NCI-H1092 treated with DMSO at 0.1 percent for 48 hours (cell line): ENCODE measurements around the gene CIRBP.
A peak's percentile ranks its signal among the peaks of the same experiment; 100 is the strongest.

ENCODE experiments used
- DNase-seq: peaks from one replicate; lab custom pipeline; 2025; lab: John Stamatoyannopoulos, UW

Gene CIRBP

GRCh38 chr19:1269065-1269477, at the start of gene CIRBP:
TSS of gene CIRBP (plus strand) at chr19:1269332. CDS start at chr19:1270934, 1,602 bp downstream.
- peak; percentile 98 for DNase-seq

- no peak for DNase-seq
Measured at GRCh38 chr19:1219786-1220476, 49.2 kb upstream of the CIRBP start.

GRCh38 chr19:1220477-1220930, 48.6 kb upstream of the CIRBP start:
- no peak for DNase-seq

GRCh38 chr19:1220976-1221903, 47.9 kb upstream of the CIRBP start:
- DNase-seq = no peak

- DNase-seq = no peak
Measured at GRCh38 chr19:1221904-1222255, 47.3 kb upstream of the CIRBP start.

GRCh38 chr19:1222394-1222793, 46.7 kb upstream of the CIRBP start:
- no peak for DNase-seq

GRCh38 chr19:1223018-1223855, 45.9 kb upstream of the CIRBP start:
- DNase-seq = no peak

- no peak for DNase-seq
Measured at GRCh38 chr19:1224047-1224825, 44.9 kb upstream of the CIRBP start.

GRCh38 chr19:1224847-1225246, 44.3 kb upstream of the CIRBP start:
- no peak for DNase-seq

- DNase-seq = no peak
Measured at GRCh38 chr19:1225440-1226226, 43.5 kb upstream of the CIRBP start.

GRCh38 chr19:1226227-1226518, 43.0 kb upstream of the CIRBP start:
- DNase-seq = no peak

GRCh38 chr19:1226522-1227303, 42.4 kb upstream of the CIRBP start:
- no peak for DNase-seq

- no peak for DNase-seq
Measured at GRCh38 chr19:1227304-1228054, 41.7 kb upstream of the CIRBP start.

GRCh38 chr19:1228161-1228957, 40.8 kb upstream of the CIRBP start:
- DNase-seq = no peak

- no peak for DNase-seq
Measured at GRCh38 chr19:1229056-1229923, 39.8 kb upstream of the CIRBP start.

- no peak for DNase-seq
Measured at GRCh38 chr19:1229924-1230782, 39.0 kb upstream of the CIRBP start.
